ENCODE measurements around the gene SGPL1. TPM values are rescaled to one million over a fixed set of nuclear protein-coding genes. Genes with fewer than 3 reads are reported as not detected.

Gene SGPL1
- total RNA-seq, 1 experiment from 2014 or later = 69.4 TPM

DNA sequence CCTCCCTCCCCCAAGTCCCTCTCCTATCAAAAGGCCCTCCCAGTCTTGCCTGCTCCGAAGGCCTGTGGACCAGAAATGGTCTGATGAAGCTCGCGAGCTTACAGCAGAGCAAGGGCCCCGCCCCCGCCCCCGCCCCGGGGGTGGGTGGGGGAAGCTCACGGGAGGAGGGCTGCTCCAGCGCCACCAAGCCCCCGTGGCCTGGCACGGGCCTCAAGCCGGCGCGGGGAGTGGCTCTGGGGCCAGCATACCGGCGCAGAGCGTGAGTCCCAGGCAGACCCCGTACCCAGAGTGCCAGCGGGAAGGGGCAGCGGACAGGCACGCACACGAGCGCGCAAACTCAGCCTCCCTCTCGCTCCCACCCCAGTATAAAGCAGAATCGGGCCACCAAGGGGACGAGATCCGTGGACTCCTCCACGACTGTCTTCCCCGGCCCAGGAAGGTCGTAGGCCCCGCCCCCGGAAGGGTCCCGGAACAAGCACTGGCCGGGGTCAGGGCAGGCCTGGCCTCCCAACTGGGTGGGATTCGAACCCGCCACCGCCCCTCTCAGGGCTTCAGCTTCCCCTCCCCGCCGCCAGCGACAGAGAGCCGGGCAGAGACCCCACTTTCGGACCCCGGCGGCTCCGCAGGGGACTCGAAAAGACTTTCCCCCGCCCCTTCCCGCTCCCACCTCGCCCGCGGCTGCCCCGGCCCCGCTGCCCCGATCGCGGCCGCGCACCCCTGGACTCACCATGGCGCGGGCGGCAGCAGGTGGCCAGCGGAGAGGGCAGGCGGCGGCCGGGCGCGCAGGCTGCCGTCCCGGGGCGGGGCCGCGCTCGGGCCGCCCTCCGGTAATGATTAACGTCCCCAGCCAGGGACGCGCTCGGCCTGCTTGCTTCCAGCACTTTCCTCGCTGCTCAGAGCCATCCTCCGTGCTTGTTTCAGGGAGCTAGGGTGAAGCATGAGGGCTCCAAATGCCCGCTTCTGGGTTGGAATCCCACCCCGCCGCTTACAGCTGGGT is 72.4 kb downstream of the SGPL1 start, which contains the start of gene PCBD1:
Gene PCBD1, minus strand, starts transcription at position 762 of the 997 bp plus-strand sequence. Its CDS starts 32 bp downstream, at position 730.
- Histone ChIP-seq H3K4me3 (replicated peaks in 1 of 2; ENCODE audit: low read depth in 1 of 2, low read length in 2 of 2) (peak within 1 kb of the TSS; percentile 78 to 85), H4K20me1 (ENCODE audit: insufficient read depth) (no peaks in the 10 kb centered on the region), H3K36me3 (ENCODE audit: control insufficient read depth in 1 of 2, insufficient read depth in 2 of 2, low read length in 2 of 2) (peaks cover 16 to 36% of the 10 kb centered on the region in 2 experiments), H3K79me2 (ENCODE audit: insufficient read depth, low read length) (peaks cover 46% of the 10 kb centered on the region), H3K9me3 (ENCODE audit: control insufficient read depth in 1 of 2, insufficient read depth in 1 of 2, low read depth in 1 of 2, low read length in 2 of 2) (no peaks in the 10 kb centered on the region), H2AFZ (ENCODE audit: low read depth, low read length, poor library complexity, severe bottlenecking) (peak within 1 kb of the TSS; percentile 81), H3K4me1 (ENCODE audit: control insufficient read depth in 1 of 2, insufficient read depth in 2 of 2, low read length in 2 of 2) (peaks cover 16 to 40% of the 10 kb centered on the region in 2 experiments), H3K27me3 (ENCODE audit: insufficient read depth, low read length) (no peaks in the 10 kb centered on the region), H3K4me2 (ENCODE audit: low read length) (peak within 1 kb of the TSS; percentile 82), H3K9me2 (ENCODE audit: insufficient read depth) (no peaks in the 10 kb centered on the region), H3K27ac (ENCODE audit: low read depth, low read length) (peak within 1 kb of the TSS; percentile 96), H3K9ac (ENCODE audit: low read length) (peak within 1 kb of the TSS; percentile 95)
- intact Hi-C loops (cut with micrococcal nuclease) = no loop called here
- no TSS peak for BruUV-seq (replicated peaks)
- ChIA-PET RAD21 (ENCODE audit: low non-redundant PET in 1 of 2, low total read pairs in 2 of 2, uncharacterized antibody in 2 of 2, unreplicated experiment in 2 of 2) (interaction anchor here in 1 of 2 experiments (0.7 kb wide), 1 partner anchor 15 kb away, joined by 3 read pairs; no protein-coding TSS in a partner anchor), POLR2A (interaction anchor here (0.9 kb wide), 2 partner anchors 10 to 15 kb away, joined by 3 to 4 read pairs; no protein-coding TSS in a partner anchor), CTCF (interaction anchor here (1.1 to 1.9 kb wide), 3 partner anchors 15 to 382 kb away, joined by 3 to 8 read pairs (median 4); no protein-coding TSS in a partner anchor)
- ATAC-seq = peak; percentile 83
- TF ChIP-seq EGR1 (IDR thresholded peaks at IDR 0.05; ENCODE audit: low read depth) (peak; percentile 90), POLR2AphosphoS5 (IDR thresholded peaks at IDR 0.05; ENCODE audit: low read depth, low read length) (peak; percentile 76), YY1 (IDR thresholded peaks at IDR 0.05; ENCODE audit: extremely low read depth, insufficient replicate concordance, low read depth, low read length) (peak; percentile 6), POLR2A (IDR thresholded peaks at IDR 0.05; ENCODE audit: borderline replicate concordance, extremely low read depth, insufficient read depth, insufficient read length) (peak; percentile 51), CEBPB (IDR thresholded peaks at IDR 0.05; ENCODE audit: low read depth) (no peak), ZFX (IDR thresholded peaks at IDR 0.05) (peak; percentile 86)
- TF ChIP-seq, protein P1, sequence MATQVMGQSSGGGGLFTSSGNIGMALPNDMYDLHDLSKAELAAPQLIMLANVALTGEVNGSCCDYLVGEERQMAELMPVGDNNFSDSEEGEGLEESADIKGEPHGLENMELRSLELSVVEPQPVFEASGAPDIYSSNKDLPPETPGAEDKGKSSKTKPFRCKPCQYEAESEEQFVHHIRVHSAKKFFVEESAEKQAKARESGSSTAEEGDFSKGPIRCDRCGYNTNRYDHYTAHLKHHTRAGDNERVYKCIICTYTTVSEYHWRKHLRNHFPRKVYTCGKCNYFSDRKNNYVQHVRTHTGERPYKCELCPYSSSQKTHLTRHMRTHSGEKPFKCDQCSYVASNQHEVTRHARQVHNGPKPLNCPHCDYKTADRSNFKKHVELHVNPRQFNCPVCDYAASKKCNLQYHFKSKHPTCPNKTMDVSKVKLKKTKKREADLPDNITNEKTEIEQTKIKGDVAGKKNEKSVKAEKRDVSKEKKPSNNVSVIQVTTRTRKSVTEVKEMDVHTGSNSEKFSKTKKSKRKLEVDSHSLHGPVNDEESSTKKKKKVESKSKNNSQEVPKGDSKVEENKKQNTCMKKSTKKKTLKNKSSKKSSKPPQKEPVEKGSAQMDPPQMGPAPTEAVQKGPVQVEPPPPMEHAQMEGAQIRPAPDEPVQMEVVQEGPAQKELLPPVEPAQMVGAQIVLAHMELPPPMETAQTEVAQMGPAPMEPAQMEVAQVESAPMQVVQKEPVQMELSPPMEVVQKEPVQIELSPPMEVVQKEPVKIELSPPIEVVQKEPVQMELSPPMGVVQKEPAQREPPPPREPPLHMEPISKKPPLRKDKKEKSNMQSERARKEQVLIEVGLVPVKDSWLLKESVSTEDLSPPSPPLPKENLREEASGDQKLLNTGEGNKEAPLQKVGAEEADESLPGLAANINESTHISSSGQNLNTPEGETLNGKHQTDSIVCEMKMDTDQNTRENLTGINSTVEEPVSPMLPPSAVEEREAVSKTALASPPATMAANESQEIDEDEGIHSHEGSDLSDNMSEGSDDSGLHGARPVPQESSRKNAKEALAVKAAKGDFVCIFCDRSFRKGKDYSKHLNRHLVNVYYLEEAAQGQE (IDR thresholded peaks at IDR 0.05; ENCODE audit: low read depth) = no peak
- TF ChIP-seq, protein P2, sequence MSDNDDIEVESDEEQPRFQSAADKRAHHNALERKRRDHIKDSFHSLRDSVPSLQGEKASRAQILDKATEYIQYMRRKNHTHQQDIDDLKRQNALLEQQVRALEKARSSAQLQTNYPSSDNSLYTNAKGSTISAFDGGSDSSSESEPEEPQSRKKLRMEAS (IDR thresholded peaks at IDR 0.05) = peak; percentile 57; the same call in 1 of the 2 replicates
- peak; percentile 54 for DNase-seq (ENCODE audit: low read depth, low spot score)

Data from HCT116 (cell line).